ENCODE results near the gene ADI1. TPM values are rescaled to one million over a fixed set of nuclear protein-coding genes. Genes with fewer than 3 reads are reported as not detected.

The ADI1 gene
- total RNA-seq, 2 experiments from 2014 or later: 28.4 to 30.2 TPM

GRCh38 chr2:3553946-3554345, 34.6 kb upstream of the ADI1 start:
- POLR2A ChIA-PET: interaction anchor here (1.9 kb wide), 1 partner anchor 35 kb away, joined by 8 read pairs; the partner anchor contains the start of gene ADI1
- no peak overlapping the region for H3K4me3 ChIP-seq (ENCODE audit: low read length)
- Mint-ChIP-seq H3K4me3 (no peak overlapping the region), H3K27me3 (no peaks in the 10 kb centered on the region), H3K9me3 (no peaks in the 10 kb centered on the region), H3K36me3 (ENCODE audit: low read depth) (peaks cover 89% of the 10 kb centered on the region), H3K4me1 (ENCODE audit: low read depth) (peaks cover 45% of the 10 kb centered on the region), H3K27ac (no peak overlapping the region)
- CTCF ChIA-PET: no interaction called here
- TF ChIP-seq CTCF (IDR thresholded peaks at IDR 0.05): no peak
- no peaks in the 10 kb centered on the region for H3K9me3 ChIP-seq (ENCODE audit: control insufficient read depth in 1 of 2, insufficient read depth in 1 of 2, low read length in 2 of 2)
- H3K27ac ChIP-seq (ENCODE audit: low read depth in 1 of 2, low read length in 2 of 2): no peak overlapping the region
- peaks cover 63% of the 10 kb centered on the region for H3K36me3 ChIP-seq (ENCODE audit: insufficient read depth, low read length)
- DNase-seq: no peak
- intact Hi-C loops (cut with DNase I, micrococcal nuclease): no loop called here
- no peaks in the 10 kb centered on the region for H3K27me3 ChIP-seq (ENCODE audit: control insufficient read depth in 1 of 2, insufficient read depth in 2 of 2, low read length in 2 of 2)
- ATAC-seq (ENCODE audit: poor library complexity): no peak
- peaks cover 17% of the 10 kb centered on the region for H3K4me1 ChIP-seq (ENCODE audit: insufficient read depth, low read length)

GRCh38 chr2:3547915-3548314, 28.6 kb upstream of the ADI1 start:
- TF ChIP-seq CTCF (IDR thresholded peaks at IDR 0.05): no peak
- Mint-ChIP-seq H3K9me3 (no peaks in the 10 kb centered on the region), H3K27me3 (no peaks in the 10 kb centered on the region), H3K36me3 (ENCODE audit: low read depth) (peaks cover 95% of the 10 kb centered on the region), H3K27ac (no peak overlapping the region), H3K4me3 (no peak overlapping the region), H3K4me1 (ENCODE audit: low read depth) (peaks cover 4% of the 10 kb centered on the region)
- H3K36me3 ChIP-seq (ENCODE audit: insufficient read depth, low read length): peaks cover 84% of the 10 kb centered on the region
- POLR2A ChIA-PET: no interaction called here
- no peaks in the 10 kb centered on the region for H3K9me3 ChIP-seq (ENCODE audit: control insufficient read depth in 1 of 2, insufficient read depth in 1 of 2, low read length in 2 of 2)
- DNase-seq (no peak), ATAC-seq (ENCODE audit: poor library complexity) (no peak)
- no peak overlapping the region for H3K4me3 ChIP-seq (ENCODE audit: low read length)
- no peaks in the 10 kb centered on the region for H3K4me1 ChIP-seq (ENCODE audit: insufficient read depth, low read length)
- H3K27me3 ChIP-seq (ENCODE audit: control insufficient read depth in 1 of 2, insufficient read depth in 2 of 2, low read length in 2 of 2): no peaks in the 10 kb centered on the region
- CTCF ChIA-PET: no interaction called here
- intact Hi-C loops (cut with DNase I, micrococcal nuclease): no loop called here
- no peak overlapping the region for H3K27ac ChIP-seq (ENCODE audit: low read depth in 1 of 2, low read length in 2 of 2)

GRCh38 chr2:3545788-3546478, 26.6 kb upstream of the ADI1 start:
- H3K27me3 ChIP-seq (ENCODE audit: control insufficient read depth in 1 of 2, insufficient read depth in 2 of 2, low read length in 2 of 2): no peaks in the 10 kb centered on the region
- H3K4me3 ChIP-seq (ENCODE audit: low read length): no peak overlapping the region
- H3K27ac ChIP-seq (ENCODE audit: low read depth in 1 of 2, low read length in 2 of 2): no peak overlapping the region
- TF ChIP-seq CTCF (IDR thresholded peaks at IDR 0.05): no peak
- Mint-ChIP-seq H3K4me3 (no peak overlapping the region), H3K9me3 (no peaks in the 10 kb centered on the region), H3K4me1 (ENCODE audit: low read depth) (peaks cover 3% of the 10 kb centered on the region), H3K27me3 (no peaks in the 10 kb centered on the region), H3K36me3 (ENCODE audit: low read depth) (peaks cover 91% of the 10 kb centered on the region), H3K27ac (no peak overlapping the region)
- ATAC-seq (ENCODE audit: poor library complexity) (no peak), DNase-seq (no peak)
- H3K36me3 ChIP-seq (ENCODE audit: insufficient read depth, low read length): peaks cover 89% of the 10 kb centered on the region
- no peaks in the 10 kb centered on the region for H3K4me1 ChIP-seq (ENCODE audit: insufficient read depth, low read length)
- intact Hi-C loops (cut with DNase I, micrococcal nuclease): no loop called here
- no peaks in the 10 kb centered on the region for H3K9me3 ChIP-seq (ENCODE audit: control insufficient read depth in 1 of 2, insufficient read depth in 1 of 2, low read length in 2 of 2)
- CTCF ChIA-PET: no interaction called here
- POLR2A ChIA-PET: interaction anchor here (1.0 kb wide), 2 partner anchors 12 to 27 kb away, joined by 3 to 5 read pairs; partner anchors contain the start of gene RNASEH1

All from CD4-positive, alpha-beta T cell (primary cell).